ENCODE data around the gene SLC35A5. TPM values are rescaled to one million over a fixed set of nuclear protein-coding genes. Genes with fewer than 3 reads are reported as not detected.

Gene SLC35A5, protein sequence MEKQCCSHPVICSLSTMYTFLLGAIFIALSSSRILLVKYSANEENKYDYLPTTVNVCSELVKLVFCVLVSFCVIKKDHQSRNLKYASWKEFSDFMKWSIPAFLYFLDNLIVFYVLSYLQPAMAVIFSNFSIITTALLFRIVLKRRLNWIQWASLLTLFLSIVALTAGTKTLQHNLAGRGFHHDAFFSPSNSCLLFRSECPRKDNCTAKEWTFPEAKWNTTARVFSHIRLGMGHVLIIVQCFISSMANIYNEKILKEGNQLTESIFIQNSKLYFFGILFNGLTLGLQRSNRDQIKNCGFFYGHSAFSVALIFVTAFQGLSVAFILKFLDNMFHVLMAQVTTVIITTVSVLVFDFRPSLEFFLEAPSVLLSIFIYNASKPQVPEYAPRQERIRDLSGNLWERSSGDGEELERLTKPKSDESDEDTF
- 14.2 to 19.7 TPM (median 16.7 TPM) in 5 replicates for total RNA-seq (2022; extraction: Qiagen RNA extraction)

DNA sequence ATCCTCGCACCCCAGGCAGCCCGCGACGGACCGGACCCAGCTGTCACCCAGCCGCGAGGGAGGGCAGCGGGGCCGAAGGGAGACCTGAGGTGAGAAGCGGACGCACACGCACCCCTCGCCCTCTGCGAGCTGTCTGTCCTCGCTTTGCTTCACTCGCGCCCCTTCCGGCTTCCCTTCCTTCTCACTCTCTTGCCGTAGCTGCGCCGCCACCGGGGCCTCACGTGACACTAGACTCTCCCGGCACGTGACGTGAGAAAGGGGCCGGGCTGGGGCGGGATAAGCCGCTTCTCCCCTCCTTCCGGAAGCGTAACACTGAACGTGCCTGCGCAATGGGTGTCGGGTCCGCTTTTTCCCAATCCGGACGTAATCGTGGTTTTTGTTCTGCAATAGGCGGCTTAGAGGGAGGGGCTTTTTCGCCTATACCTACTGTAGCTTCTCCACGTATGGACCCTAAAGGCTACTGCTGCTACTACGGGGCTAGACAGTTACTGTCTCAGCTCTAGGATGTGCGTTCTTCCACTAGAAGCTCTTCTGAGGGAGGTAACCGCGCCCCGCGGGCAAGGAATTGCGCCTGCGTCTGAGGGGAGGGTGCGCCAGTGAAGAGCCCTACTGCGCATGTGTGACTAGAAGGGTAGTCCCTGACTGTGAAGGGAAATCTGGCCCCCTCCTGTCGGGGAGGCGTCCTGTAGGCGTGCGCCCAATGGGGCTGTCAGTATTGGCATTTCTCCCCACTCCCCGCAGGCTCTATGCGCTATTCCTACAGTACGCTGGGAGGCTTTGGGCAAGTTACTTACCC lies at the start of gene SLC35A5, which contains the start of gene ATG3:
TSS of gene SLC35A5 (plus strand) at position 312 of the 796 bp plus-strand sequence. CDS start 1,359 bp downstream, outside the sequence.
TSS of gene ATG3 (minus strand) at position 229 of the 796 bp plus-strand sequence. CDS start 434 bp downstream, outside the sequence.

Other genes starting within 250 kb of the SLC35A5 start
- gene CD200, start 228.9 kb upstream of the SLC35A5 start, total RNA-seq (2022; extraction: Qiagen RNA extraction), result not detected in 5 replicates
- gene BTLA, start 62.6 kb upstream of the SLC35A5 start, total RNA-seq (2022; extraction: Qiagen RNA extraction), result 0.14 TPM in 1 of 5 replicates, not detected in the others
- gene ATG3, start 83 bp upstream of the SLC35A5 start, total RNA-seq (2022; extraction: Qiagen RNA extraction), result 46.3 to 52.0 TPM (median 49.3 TPM) in 5 replicates
- 47.0 to 76.4 TPM (median 69.6 TPM) in 5 replicates for gene CCDC80, start 79.1 kb downstream of the SLC35A5 start, total RNA-seq (2022; extraction: Qiagen RNA extraction)